ENCODE measurements around the gene CLTC.

The CLTC gene

DNA sequence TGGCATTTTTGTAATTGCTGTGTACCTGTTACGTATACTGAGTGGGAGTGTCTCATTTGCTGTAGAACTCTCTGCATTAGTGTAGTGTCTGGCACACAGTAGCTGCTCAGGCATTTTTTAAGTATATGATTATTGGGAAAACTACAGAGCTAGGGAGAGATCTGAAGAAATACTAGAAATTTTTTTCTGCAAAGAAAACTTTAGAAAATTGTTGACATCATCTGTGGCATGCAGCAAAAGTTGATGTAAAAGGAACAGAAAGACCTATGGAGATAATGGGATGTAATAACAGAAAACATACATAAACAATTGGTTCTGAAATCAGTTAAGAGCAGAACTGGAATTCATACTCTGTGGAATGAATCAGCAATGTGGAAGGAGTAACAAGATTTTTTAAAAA is 11.6 kb downstream of the CLTC start:
- no peak overlapping the region for H3K9ac ChIP-seq (ENCODE audit: low read depth in 1 of 2, low read length in 2 of 2)
- no peaks in the 10 kb centered on the region for H3K27me3 ChIP-seq (ENCODE audit: control insufficient read depth in 2 of 2, insufficient read depth in 2 of 2, low read length in 2 of 2)
- H3K9me3 ChIP-seq (ENCODE audit: control insufficient read depth in 2 of 2, low read length in 2 of 2), result no peaks in the 10 kb centered on the region
- peaks cover 3 to 7% of the 10 kb centered on the region in 2 donors for H3K36me3 ChIP-seq (ENCODE audit: control insufficient read depth in 2 of 2, insufficient read depth in 2 of 2, low read length in 2 of 2)
- H3K4me1 ChIP-seq (ENCODE audit: control insufficient read depth in 2 of 2, insufficient read depth in 2 of 2, low read length in 2 of 2), result peaks cover 18 to 26% of the 10 kb centered on the region in 2 donors
- no peak overlapping the region for H3K4me3 ChIP-seq (ENCODE audit: low read length in 2 of 2)
- H3K27ac ChIP-seq (ENCODE audit: low read depth in 2 of 2, low read length in 2 of 2), result no peak overlapping the region

DNA sequence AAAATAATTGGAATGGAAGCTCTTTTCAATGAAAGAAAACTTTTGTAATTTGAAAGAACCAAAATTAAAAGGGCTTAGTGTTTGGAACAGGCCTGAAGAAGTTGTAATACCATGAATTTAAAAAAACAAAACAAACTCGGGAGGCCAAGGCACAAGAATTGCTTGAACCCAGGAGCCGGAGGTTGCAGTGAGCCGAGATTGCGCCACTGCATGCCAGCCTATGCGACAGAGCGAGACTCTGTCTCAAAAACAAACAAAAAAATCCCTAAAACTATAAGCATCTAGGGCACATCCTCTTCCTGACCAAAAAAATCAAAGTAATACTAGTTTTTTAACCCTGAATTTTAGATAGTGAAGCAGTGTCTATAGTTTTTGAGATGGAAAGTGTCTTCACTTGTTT is 12.7 kb downstream of the CLTC start:
- Histone ChIP-seq H3K4me3 (ENCODE audit: low read length in 2 of 2) (no peak overlapping the region), H3K4me1 (ENCODE audit: control insufficient read depth in 2 of 2, insufficient read depth in 2 of 2, low read length in 2 of 2) (peaks cover 9 to 15% of the 10 kb centered on the region in 2 donors), H3K27ac (ENCODE audit: low read depth in 2 of 2, low read length in 2 of 2) (no peak overlapping the region), H3K9me3 (ENCODE audit: control insufficient read depth in 2 of 2, low read length in 2 of 2) (no peaks in the 10 kb centered on the region), H3K27me3 (ENCODE audit: control insufficient read depth in 2 of 2, insufficient read depth in 2 of 2, low read length in 2 of 2) (no peaks in the 10 kb centered on the region), H3K36me3 (ENCODE audit: control insufficient read depth in 2 of 2, insufficient read depth in 2 of 2, low read length in 2 of 2) (peaks cover 3 to 7% of the 10 kb centered on the region in 2 donors), H3K9ac (ENCODE audit: low read depth in 1 of 2, low read length in 2 of 2) (no peak overlapping the region)

DNA sequence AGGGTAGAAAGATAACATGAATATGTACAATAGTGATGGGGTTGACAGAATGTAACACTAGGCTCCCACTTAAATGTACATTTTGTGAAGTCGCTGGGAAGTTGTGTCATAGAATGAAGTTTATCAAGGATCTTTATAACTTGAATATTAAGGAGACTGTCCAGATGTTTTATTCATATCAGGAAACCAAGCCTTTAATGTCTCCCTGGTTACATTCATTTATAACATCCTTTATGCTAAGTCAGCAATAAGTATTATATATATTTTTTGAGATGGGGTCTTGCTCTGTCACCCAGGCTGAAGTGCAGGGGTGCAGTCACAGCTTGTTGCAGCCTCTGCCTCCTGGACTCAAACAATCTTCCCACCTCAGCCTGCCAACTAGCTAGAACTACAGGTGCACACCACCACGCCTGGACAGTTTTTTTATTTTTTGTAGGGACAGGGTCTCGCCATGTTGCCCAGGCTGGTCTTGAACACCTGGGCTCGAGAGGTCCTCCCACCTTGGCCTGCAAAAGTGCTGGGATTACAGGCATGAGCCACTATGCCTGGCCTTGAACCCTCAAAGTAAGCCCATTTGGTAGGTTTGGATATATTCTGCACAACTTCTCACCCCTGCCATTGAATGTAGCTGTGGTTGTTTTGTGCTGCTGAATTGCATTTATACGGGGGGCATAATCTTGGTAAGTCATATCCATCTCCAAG is 14.1 kb downstream of the CLTC start:
- Histone ChIP-seq H3K4me3 (ENCODE audit: low read length in 2 of 2) (no peak overlapping the region), H3K4me1 (ENCODE audit: control insufficient read depth in 2 of 2, insufficient read depth in 2 of 2, low read length in 2 of 2) (peaks cover 5 to 7% of the 10 kb centered on the region in 2 donors), H3K36me3 (ENCODE audit: control insufficient read depth in 2 of 2, insufficient read depth in 2 of 2, low read length in 2 of 2) (peaks cover 3 to 5% of the 10 kb centered on the region in 2 donors), H3K27me3 (ENCODE audit: control insufficient read depth in 2 of 2, insufficient read depth in 2 of 2, low read length in 2 of 2) (no peaks in the 10 kb centered on the region), H3K9ac (ENCODE audit: low read depth in 1 of 2, low read length in 2 of 2) (no peak overlapping the region), H3K27ac (ENCODE audit: low read depth in 2 of 2, low read length in 2 of 2) (no peak overlapping the region), H3K9me3 (ENCODE audit: control insufficient read depth in 2 of 2, low read length in 2 of 2) (no peaks in the 10 kb centered on the region)

DNA sequence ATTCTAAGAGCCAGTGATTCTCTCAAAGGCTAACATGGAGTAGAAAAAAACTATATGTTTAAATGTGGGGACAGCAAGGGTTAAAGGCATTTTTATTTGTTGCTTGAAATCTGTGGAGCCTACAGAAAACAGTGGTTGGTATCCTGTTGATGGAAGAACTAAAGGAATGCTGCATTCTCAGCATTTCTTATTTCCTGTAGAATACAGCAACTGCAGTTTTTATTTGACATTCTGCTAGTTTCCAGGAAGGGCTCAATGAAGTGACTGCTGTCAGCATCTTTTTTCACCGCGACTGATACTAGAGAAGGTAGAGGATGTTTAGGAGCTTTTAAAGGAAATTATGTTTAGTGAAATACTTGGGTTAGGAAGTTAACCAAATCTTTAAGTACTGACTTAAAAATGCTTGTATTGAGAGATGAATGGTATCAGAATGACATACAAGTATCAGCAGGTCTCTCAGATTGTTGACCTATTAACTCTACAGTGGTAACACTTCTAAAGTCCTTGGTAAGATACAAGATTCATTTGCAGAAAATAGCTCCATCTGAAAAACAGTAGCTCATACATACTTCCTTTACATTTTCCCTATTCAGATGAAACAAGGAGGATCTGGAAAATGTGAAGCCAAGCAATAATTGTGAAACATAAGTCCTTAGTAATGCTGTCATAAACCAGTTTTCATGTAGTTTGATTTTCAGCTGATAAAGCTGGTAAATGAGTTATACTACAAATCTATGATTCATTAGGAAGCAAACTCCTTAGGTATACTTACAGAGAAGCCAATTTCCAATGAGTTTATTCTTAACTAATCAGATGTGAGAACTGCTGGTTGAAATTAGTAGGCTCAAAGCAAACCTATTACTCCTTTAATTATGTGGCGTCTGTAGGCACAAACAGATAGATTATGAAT is 15.2 kb downstream of the CLTC start:
- H3K4me1 ChIP-seq (ENCODE audit: control insufficient read depth in 2 of 2, insufficient read depth in 2 of 2, low read length in 2 of 2), result peaks cover 8 to 11% of the 10 kb centered on the region in 2 donors
- H3K27me3 ChIP-seq (ENCODE audit: control insufficient read depth in 2 of 2, insufficient read depth in 2 of 2, low read length in 2 of 2), result no peaks in the 10 kb centered on the region
- H3K9ac ChIP-seq (ENCODE audit: low read depth in 1 of 2, low read length in 2 of 2), result no peak overlapping the region
- no peak overlapping the region for H3K4me3 ChIP-seq (ENCODE audit: low read length in 2 of 2)
- no peaks in the 10 kb centered on the region for H3K9me3 ChIP-seq (ENCODE audit: control insufficient read depth in 2 of 2, low read length in 2 of 2)
- peaks cover 3% of the 10 kb centered on the region in 2 donors for H3K36me3 ChIP-seq (ENCODE audit: control insufficient read depth in 2 of 2, insufficient read depth in 2 of 2, low read length in 2 of 2)
- H3K27ac ChIP-seq (ENCODE audit: low read depth in 2 of 2, low read length in 2 of 2), result no peak overlapping the region

DNA sequence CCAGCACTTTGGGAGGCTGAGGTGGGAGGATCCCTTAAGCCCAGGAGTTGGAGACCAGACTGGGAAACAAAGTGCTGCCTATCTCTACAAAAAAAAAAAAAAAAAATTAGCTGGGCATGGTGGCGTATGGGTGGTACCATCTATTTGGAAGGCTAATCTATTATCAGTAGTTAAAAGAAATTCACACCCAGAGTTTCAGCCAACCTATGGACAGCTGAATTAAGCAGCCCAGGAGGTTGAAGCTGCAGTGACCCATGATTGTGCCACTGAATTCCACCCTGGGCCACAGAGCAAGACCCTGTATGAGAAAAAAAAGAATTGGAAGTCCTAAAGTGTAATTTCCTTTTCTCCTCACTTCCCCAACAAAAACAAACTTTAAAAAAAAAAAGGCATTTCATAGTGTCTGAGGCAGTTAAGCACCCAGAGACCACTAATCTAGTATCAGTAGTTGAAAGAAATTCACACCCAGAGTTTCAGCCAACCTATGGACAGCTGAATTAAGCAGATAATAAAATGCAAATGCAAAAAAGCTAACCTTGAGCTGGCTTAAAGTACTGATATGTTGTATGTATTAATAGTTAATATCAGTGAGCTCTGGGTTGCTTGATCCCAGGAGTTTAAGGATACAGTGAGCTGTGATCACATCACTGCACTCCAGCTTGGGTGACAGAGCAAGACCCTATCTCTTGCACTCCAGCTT is 18.1 kb downstream of the CLTC start:
- no peak overlapping the region for H3K9ac ChIP-seq (ENCODE audit: low read depth in 1 of 2, low read length in 2 of 2)
- H3K4me1 ChIP-seq (ENCODE audit: control insufficient read depth in 2 of 2, insufficient read depth in 2 of 2, low read length in 2 of 2), result peaks cover 18 to 23% of the 10 kb centered on the region in 2 donors

DNA sequence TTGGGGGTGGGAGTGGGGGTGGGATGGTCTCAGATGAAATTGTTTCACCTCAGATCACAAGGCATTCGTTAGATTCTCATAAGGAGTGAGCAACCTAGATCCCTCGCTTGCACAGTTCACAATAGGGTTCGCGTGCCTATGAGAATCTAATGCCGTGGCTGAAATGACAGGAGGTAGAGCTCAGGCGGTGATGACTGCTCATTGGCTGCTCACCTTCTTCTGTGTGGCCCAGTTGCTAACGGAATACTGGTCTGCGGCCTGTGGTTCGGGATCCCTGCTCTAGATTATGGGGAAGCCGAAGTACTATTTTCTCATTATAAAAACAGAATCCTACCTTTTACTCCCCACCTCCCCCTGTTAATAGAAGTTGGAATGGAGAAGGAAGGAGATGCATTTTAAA is 18.9 kb downstream of the CLTC start:
- H3K4me1 ChIP-seq (ENCODE audit: control insufficient read depth in 2 of 2, insufficient read depth in 2 of 2, low read length in 2 of 2), result peaks cover 15 to 26% of the 10 kb centered on the region in 2 donors

More for the DNA sequence above, 18.1 kb downstream of the CLTC start:
- Histone ChIP-seq H3K4me3 (ENCODE audit: low read length in 2 of 2) (no peak overlapping the region), H3K27me3 (ENCODE audit: control insufficient read depth in 2 of 2, insufficient read depth in 2 of 2, low read length in 2 of 2) (no peaks in the 10 kb centered on the region), H3K9me3 (ENCODE audit: control insufficient read depth in 2 of 2, low read length in 2 of 2) (no peaks in the 10 kb centered on the region), H3K27ac (ENCODE audit: low read depth in 2 of 2, low read length in 2 of 2) (no peak overlapping the region), H3K36me3 (ENCODE audit: control insufficient read depth in 2 of 2, insufficient read depth in 2 of 2, low read length in 2 of 2) (peaks cover 0 to 3% of the 10 kb centered on the region in 2 donors)

DNA sequence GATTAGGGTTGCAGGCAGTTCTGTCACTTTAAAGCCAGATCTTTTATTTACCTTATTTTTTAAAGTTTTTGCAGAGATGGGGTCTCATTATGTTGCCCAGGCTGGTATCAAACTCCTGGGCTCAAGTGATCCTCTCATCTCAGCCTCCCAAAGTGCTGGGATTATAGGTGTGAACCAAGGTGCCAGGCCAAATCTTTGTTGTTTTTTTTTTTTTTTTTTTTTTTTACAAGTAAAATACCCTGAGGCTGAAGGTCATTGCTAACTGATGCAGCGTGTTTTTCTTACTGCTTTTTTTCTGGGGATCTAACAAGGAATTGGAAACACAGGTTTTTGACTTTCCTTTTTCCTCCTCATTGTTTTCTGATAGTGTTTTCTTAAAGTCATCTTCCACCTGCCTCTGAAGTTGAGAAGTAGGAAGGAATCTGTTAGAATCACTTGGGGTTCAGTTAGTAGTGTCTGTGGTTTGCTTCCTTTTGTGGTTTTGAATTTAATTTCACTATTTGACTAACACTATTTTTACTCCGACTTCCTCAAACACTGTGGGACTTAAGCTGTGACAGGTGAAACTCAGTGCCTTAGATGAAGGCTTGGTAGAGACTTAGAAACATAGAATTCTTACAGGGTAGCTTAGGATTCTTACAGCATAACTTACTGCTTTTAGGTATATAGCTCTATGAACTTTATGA is 22.2 kb downstream of the CLTC start:
- Histone ChIP-seq H3K36me3 (ENCODE audit: control insufficient read depth in 2 of 2, insufficient read depth in 2 of 2, low read length in 2 of 2) (peaks cover 7 to 17% of the 10 kb centered on the region in 2 donors), H3K27me3 (ENCODE audit: control insufficient read depth in 2 of 2, insufficient read depth in 2 of 2, low read length in 2 of 2) (no peaks in the 10 kb centered on the region), H3K4me1 (ENCODE audit: control insufficient read depth in 2 of 2, insufficient read depth in 2 of 2, low read length in 2 of 2) (peaks cover 15 to 26% of the 10 kb centered on the region in 2 donors), H3K27ac (ENCODE audit: low read depth in 2 of 2, low read length in 2 of 2) (no peak overlapping the region), H3K9ac (ENCODE audit: low read depth in 1 of 2, low read length in 2 of 2) (no peak overlapping the region), H3K9me3 (ENCODE audit: control insufficient read depth in 2 of 2, low read length in 2 of 2) (no peaks in the 10 kb centered on the region), H3K4me3 (ENCODE audit: low read length in 2 of 2) (no peak overlapping the region)

More for the DNA sequence above, 18.9 kb downstream of the CLTC start:
- Histone ChIP-seq H3K27me3 (ENCODE audit: control insufficient read depth in 2 of 2, insufficient read depth in 2 of 2, low read length in 2 of 2) (no peaks in the 10 kb centered on the region), H3K9me3 (ENCODE audit: control insufficient read depth in 2 of 2, low read length in 2 of 2) (no peaks in the 10 kb centered on the region), H3K4me3 (ENCODE audit: low read length in 2 of 2) (no peak overlapping the region), H3K36me3 (ENCODE audit: control insufficient read depth in 2 of 2, insufficient read depth in 2 of 2, low read length in 2 of 2) (peaks cover 0 to 3% of the 10 kb centered on the region in 2 donors), H3K9ac (ENCODE audit: low read depth in 1 of 2, low read length in 2 of 2) (no peak overlapping the region), H3K27ac (ENCODE audit: low read depth in 2 of 2, low read length in 2 of 2) (no peak overlapping the region)

DNA sequence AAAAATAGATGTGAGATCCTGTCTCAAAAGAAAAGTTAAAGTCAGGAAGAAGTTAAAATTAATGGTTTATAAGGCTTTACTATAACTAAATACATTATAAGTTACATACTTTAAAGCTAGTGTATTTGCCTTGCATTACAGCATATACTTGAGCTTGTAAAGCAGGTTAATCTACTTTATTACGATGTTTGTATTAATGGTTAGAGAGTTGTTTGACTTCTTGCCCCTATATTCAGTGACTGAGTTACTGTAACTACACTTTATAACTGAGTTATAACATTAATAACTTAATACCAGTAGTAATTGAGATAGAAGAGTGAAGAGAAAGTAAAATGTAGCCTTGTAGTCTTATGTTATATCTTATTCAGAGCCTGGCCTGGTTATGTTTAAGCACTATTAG is 22.9 kb downstream of the CLTC start:
- H3K4me3 ChIP-seq (ENCODE audit: low read length in 2 of 2), result no peak overlapping the region
- H3K9ac ChIP-seq (ENCODE audit: low read depth in 1 of 2, low read length in 2 of 2), result no peak overlapping the region
- peaks cover 12 to 20% of the 10 kb centered on the region in 2 donors for H3K36me3 ChIP-seq (ENCODE audit: control insufficient read depth in 2 of 2, insufficient read depth in 2 of 2, low read length in 2 of 2)
- no peaks in the 10 kb centered on the region for H3K27me3 ChIP-seq (ENCODE audit: control insufficient read depth in 2 of 2, insufficient read depth in 2 of 2, low read length in 2 of 2)
- H3K4me1 ChIP-seq (ENCODE audit: control insufficient read depth in 2 of 2, insufficient read depth in 2 of 2, low read length in 2 of 2), result peaks cover 15 to 26% of the 10 kb centered on the region in 2 donors
- no peak overlapping the region for H3K27ac ChIP-seq (ENCODE audit: low read depth in 2 of 2, low read length in 2 of 2)
- no peaks in the 10 kb centered on the region for H3K9me3 ChIP-seq (ENCODE audit: control insufficient read depth in 2 of 2, low read length in 2 of 2)

DNA sequence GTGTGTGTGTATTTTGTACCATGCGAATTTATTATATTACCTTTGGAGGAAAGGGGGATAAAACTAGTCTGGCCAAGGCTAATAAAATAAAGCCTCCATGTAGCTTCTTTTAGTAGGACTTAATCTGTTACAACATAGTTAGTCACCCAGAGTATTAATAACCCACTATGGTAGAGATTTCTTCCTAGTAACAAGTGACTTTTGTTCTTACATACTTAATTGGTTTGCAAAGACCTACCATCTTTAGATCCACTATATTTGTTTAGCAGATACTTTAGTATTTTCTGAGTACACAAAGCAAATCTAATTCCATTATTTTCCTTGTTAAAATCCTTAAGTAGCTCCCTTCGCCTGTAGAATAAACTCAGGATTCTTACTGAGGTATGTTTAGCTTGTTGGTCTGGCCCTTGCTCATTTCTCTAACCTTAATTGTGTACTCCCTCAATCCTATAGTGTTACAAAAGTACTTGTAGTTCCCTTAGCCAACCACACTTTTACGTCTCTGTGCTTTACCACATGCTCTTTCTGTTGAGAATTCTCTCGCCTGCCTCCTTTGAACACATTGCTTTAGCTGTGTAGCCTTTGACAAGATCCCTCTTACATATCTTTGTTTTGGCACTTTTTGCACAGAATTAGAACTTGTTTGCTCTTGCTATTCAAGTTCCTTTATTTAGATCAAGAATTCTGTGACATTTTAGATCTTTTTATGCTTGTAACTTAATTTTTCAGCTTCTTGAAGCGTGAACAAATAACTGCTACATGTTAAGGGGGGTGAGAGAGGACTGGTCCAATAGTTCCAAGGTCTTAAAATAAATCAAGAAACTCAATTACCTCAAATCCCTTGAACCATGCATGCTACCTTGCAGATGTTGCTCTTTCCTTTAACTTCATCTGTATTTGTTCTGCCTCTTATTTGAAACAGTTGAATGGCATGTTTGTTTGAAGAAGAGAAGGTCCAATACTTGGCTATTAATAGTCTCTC is 23.8 kb downstream of the CLTC start:
- Histone ChIP-seq H3K36me3 (ENCODE audit: control insufficient read depth in 2 of 2, insufficient read depth in 2 of 2, low read length in 2 of 2) (peaks cover 21 to 29% of the 10 kb centered on the region in 2 donors), H3K4me1 (ENCODE audit: control insufficient read depth in 2 of 2, insufficient read depth in 2 of 2, low read length in 2 of 2) (peaks cover 15 to 26% of the 10 kb centered on the region in 2 donors), H3K9ac (ENCODE audit: low read depth in 1 of 2, low read length in 2 of 2) (no peak overlapping the region), H3K27ac (ENCODE audit: low read depth in 2 of 2, low read length in 2 of 2) (no peak overlapping the region), H3K27me3 (ENCODE audit: control insufficient read depth in 2 of 2, insufficient read depth in 2 of 2, low read length in 2 of 2) (no peaks in the 10 kb centered on the region), H3K4me3 (ENCODE audit: low read length in 2 of 2) (no peak overlapping the region), H3K9me3 (ENCODE audit: control insufficient read depth in 2 of 2, low read length in 2 of 2) (no peaks in the 10 kb centered on the region)

Data from mucosa of rectum (tissue), 2 donors.